HEK293 (cell line): Measurements from ENCODE around the gene NDST4.

ENCODE experiments used
- CTCF ChIA-PET: fragments of 350-600 bp; formaldehyde crosslinking; extraction: SDS; loops from one replicate; lab custom pipeline; 2021; ENCODE audit warnings: antibody characterized with exemption; lab: Yijun Ruan, JAX
- POLR2A ChIA-PET: fragments of 300-600 bp; formaldehyde crosslinking; extraction: SDS; loops from one replicate; lab custom pipeline; 2020; ENCODE audit warnings: antibody characterized with exemption, inconsistent platforms; lab: Yijun Ruan, JAX
- H3K27ac ChIP-seq: fragments of 200-500 bp; sonication (Bioruptor generic); 2 replicates; pipeline ENCODE4 v1.5.1; 2014; ENCODE audit warnings: low read depth, low read length, control low read depth, inconsistent platforms; ENCODE audit errors: extremely low read depth
- H3K36me3 ChIP-seq, 2 experiments: fragments of 200-500 bp in 1 of 2; sonication (Bioruptor generic) in 1 of 2; 1 replicate in 1 of 2; 2 replicates in 1 of 2; pipeline ENCODE4 v1.5.1; 2014 to 2017; ENCODE audit warnings: inconsistent platforms in 2 of 2, low read length in 2 of 2; ENCODE audit not compliant: control insufficient read depth in 2 of 2, insufficient read depth in 1 of 2
- H3K4me1 ChIP-seq: fragments of 200-500 bp; sonication (Bioruptor generic); 2 replicates; pipeline ENCODE4 v1.5.1; 2014; ENCODE audit warnings: mild to moderate bottlenecking, low read length, inconsistent platforms; ENCODE audit not compliant: control insufficient read depth, insufficient read depth
- H3K4me3 ChIP-seq: 2 replicates; pipeline ENCODE4 v1.5.1; 2011; ENCODE audit warnings: low read depth, mild to moderate bottlenecking, control low read depth, low read length, moderate library complexity
- H3K9me3 ChIP-seq: fragments of 200-500 bp; sonication (Bioruptor generic); 2 replicates; pipeline ENCODE4 v1.5.1; 2014; ENCODE audit warnings: low read depth, low read length, inconsistent platforms; ENCODE audit not compliant: control insufficient read depth, insufficient read depth
- FEZF1 ChIP-seq: fragments of 450-650 bp; formaldehyde crosslinking; IDR thresholded peaks from 2 replicates; pipeline ENCODE4 v1.5.1; 2016; ENCODE audit warnings: missing biosample characterization, missing genetic modification characterization
- GLI2 ChIP-seq: fragments of 450-650 bp; formaldehyde crosslinking; IDR thresholded peaks from 2 replicates; pipeline ENCODE4; 2017; ENCODE audit warnings: missing biosample characterization, missing genetic modification characterization, low read depth, borderline replicate concordance
- PRDM1 ChIP-seq: fragments of 450-650 bp; formaldehyde crosslinking; IDR thresholded peaks from 2 replicates; pipeline ENCODE4; 2016; ENCODE audit warnings: missing biosample characterization, missing genetic modification characterization
- PRDM4 ChIP-seq: fragments of 450-650 bp; formaldehyde crosslinking; IDR thresholded peaks from 2 replicates; pipeline ENCODE4 v1.5.1; 2017; ENCODE audit warnings: missing biosample characterization, missing genetic modification characterization
- ZFP3 ChIP-seq: fragments of 450-650 bp; formaldehyde crosslinking; IDR thresholded peaks from 2 replicates; pipeline ENCODE4 v1.5.1; 2016; ENCODE audit warnings: low read depth, missing biosample characterization, missing genetic modification characterization
- ZNF18 ChIP-seq: fragments of 450-650 bp; formaldehyde crosslinking; IDR thresholded peaks from 2 replicates; pipeline ENCODE4 v1.5.1; 2016; ENCODE audit warnings: missing biosample characterization, missing genetic modification characterization
- ZNF311 ChIP-seq: fragments of 450-650 bp; formaldehyde crosslinking; IDR thresholded peaks from 2 replicates; pipeline ENCODE4 v1.5.1; 2017; ENCODE audit warnings: missing biosample characterization, missing genetic modification characterization, borderline replicate concordance
- ZNF335 ChIP-seq: fragments of 450-650 bp; formaldehyde crosslinking; conservative IDR thresholded peaks from 2 replicates; pipeline ENCODE4 v1.5.1; 2016; ENCODE audit warnings: missing biosample characterization, missing genetic modification characterization
- ZNF391 ChIP-seq: fragments of 450-650 bp; formaldehyde crosslinking; IDR thresholded peaks from 2 replicates; pipeline ENCODE4 v1.5.1; 2016; ENCODE audit warnings: low read depth, missing biosample characterization, missing genetic modification characterization, borderline replicate concordance
- ZNF530 ChIP-seq: fragments of 450-650 bp; formaldehyde crosslinking; IDR thresholded peaks from 2 replicates; pipeline ENCODE4 v1.5.1; 2016; ENCODE audit warnings: low read depth, missing biosample characterization, missing genetic modification characterization
- ZNF777 ChIP-seq: fragments of 450-650 bp; formaldehyde crosslinking; IDR thresholded peaks from 2 replicates; pipeline ENCODE4 v1.5.1; 2017; ENCODE audit warnings: missing biosample characterization, missing genetic modification characterization, borderline replicate concordance
- TF ChIP-seq, protein P1 (sequence below): fragments of 450-650 bp; formaldehyde crosslinking; IDR thresholded peaks from 2 replicates; pipeline ENCODE4 v1.5.1; 2017; ENCODE audit warnings: missing biosample characterization, missing genetic modification characterization
- TF ChIP-seq, protein P2 (sequence below): fragments of 450-650 bp; formaldehyde crosslinking; IDR thresholded peaks from 2 replicates; pipeline ENCODE4 v1.5.1; 2016; ENCODE audit warnings: missing biosample characterization, missing genetic modification characterization, low read depth

The NDST4 gene

GRCh38 chr4:114886761-114887160 lies 226.7 kb downstream of the NDST4 start:
- no peak overlapping the region for H3K27ac ChIP-seq
- H3K9me3 ChIP-seq, result no peaks in the 10 kb centered on the region
- H3K36me3 ChIP-seq, result no peaks in the 10 kb centered on the region
- TF ChIP-seq, protein P1, sequence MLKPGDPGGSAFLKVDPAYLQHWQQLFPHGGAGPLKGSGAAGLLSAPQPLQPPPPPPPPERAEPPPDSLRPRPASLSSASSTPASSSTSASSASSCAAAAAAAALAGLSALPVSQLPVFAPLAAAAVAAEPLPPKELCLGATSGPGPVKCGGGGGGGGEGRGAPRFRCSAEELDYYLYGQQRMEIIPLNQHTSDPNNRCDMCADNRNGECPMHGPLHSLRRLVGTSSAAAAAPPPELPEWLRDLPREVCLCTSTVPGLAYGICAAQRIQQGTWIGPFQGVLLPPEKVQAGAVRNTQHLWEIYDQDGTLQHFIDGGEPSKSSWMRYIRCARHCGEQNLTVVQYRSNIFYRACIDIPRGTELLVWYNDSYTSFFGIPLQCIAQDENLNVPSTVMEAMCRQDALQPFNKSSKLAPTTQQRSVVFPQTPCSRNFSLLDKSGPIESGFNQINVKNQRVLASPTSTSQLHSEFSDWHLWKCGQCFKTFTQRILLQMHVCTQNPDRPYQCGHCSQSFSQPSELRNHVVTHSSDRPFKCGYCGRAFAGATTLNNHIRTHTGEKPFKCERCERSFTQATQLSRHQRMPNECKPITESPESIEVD (tag by site-specific recombination), result peak; percentile 42; the same call in 1 of the 2 replicates
- TF ChIP-seq FEZF1 (tag by site-specific recombination) (0 out of 2 replicates have a peak, but pooled peaks have one; percentile 23), ZNF530 (tag by site-specific recombination) (no peak)
- H3K4me3 ChIP-seq, result no peak overlapping the region
- H3K4me1 ChIP-seq, result no peaks in the 10 kb centered on the region
- ChIA-PET POLR2A (no interaction called here), CTCF (no interaction called here)

GRCh38 chr4:114883641-114884040 lies 229.8 kb downstream of the NDST4 start:
- Histone ChIP-seq H3K27ac (no peak overlapping the region), H3K4me1 (no peaks in the 10 kb centered on the region; the same call in 1 of the 2 replicates), H3K9me3 (no peaks in the 10 kb centered on the region), H3K36me3 (no peaks in the 10 kb centered on the region), H3K4me3 (no peak overlapping the region)
- TF ChIP-seq GLI2 (tag by site-specific recombination), result no peak
- TF ChIP-seq ZFP3 (tag by site-specific recombination), result no peak
- TF ChIP-seq ZNF311 (tag by site-specific recombination), result no peak
- TF ChIP-seq ZNF391 (tag by site-specific recombination), result no peak
- no peak for TF ChIP-seq ZNF777
- TF ChIP-seq PRDM4 (tag by site-specific recombination), result no peak
- TF ChIP-seq, protein P2, sequence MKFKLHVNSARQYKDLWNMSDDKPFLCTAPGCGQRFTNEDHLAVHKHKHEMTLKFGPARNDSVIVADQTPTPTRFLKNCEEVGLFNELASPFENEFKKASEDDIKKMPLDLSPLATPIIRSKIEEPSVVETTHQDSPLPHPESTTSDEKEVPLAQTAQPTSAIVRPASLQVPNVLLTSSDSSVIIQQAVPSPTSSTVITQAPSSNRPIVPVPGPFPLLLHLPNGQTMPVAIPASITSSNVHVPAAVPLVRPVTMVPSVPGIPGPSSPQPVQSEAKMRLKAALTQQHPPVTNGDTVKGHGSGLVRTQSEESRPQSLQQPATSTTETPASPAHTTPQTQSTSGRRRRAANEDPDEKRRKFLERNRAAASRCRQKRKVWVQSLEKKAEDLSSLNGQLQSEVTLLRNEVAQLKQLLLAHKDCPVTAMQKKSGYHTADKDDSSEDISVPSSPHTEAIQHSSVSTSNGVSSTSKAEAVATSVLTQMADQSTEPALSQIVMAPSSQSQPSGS (tag by site-specific recombination), result no peak
- no peak for TF ChIP-seq ZNF335 (tag by site-specific recombination)
- TF ChIP-seq ZNF18, result no peak
- no peak for TF ChIP-seq PRDM1 (tag by site-specific recombination)
- POLR2A ChIA-PET, result no interaction called here
- CTCF ChIA-PET, result no interaction called here
